Measurements from ENCODE around the gene ATP8B1. TPM values are rescaled to one million over a fixed set of nuclear protein-coding genes. Genes with fewer than 3 reads are reported as not detected.

ATP8B1 gene
- total and polyA plus RNA-seq, 2 experiments from 2014 or later, result 1.7 to 3.0 TPM

DNA sequence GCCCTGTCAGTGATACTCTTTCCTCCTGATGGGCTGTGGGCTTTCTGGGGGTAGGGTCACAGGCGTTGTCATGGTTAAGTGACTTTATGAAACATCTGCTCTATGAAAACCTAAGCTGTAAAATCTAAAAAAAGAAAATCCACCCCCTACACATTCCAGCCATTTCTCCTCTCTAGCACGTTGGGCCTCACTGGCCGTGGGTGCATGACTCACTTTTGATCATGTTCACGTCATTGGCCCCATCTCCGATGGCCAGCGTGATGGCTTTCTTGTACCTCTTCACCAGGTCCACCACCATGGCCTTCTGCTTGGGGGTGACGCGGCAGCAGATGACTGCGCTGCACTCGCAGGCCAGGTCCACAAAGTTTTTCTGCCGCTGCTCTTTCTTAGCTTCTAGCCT lies 142.2 kb downstream of the ATP8B1 start:
- no peaks in the 10 kb centered on the region for H3K9me2 ChIP-seq (ENCODE audit: insufficient read depth)
- no peak overlapping the region for H3K4me3 Mint-ChIP-seq
- no peaks in the 10 kb centered on the region; the same call in 1 of the 2 replicates for H4K20me1 ChIP-seq (replicated peaks; ENCODE audit: insufficient read depth)
- no peaks in the 10 kb centered on the region for H3K36me3 ChIP-seq (ENCODE audit: insufficient read depth)
- H3K9me3 Mint-ChIP-seq, result no peaks in the 10 kb centered on the region
- ATAC-seq (no peak), DNase-seq (ENCODE audit: low spot score) (no peak)
- no peak overlapping the region for H3K4me3 ChIP-seq
- no peaks in the 10 kb centered on the region for H3K27me3 ChIP-seq (ENCODE audit: insufficient read depth)
- H2AFZ ChIP-seq, result no peak overlapping the region
- no peaks in the 10 kb centered on the region for H3K4me1 ChIP-seq (ENCODE audit: insufficient read depth)
- H3K79me2 ChIP-seq (replicated peaks; ENCODE audit: insufficient read depth), result no peaks in the 10 kb centered on the region; the same call in 1 of the 2 replicates
- H3K4me2 ChIP-seq, result no peak overlapping the region
- TF ChIP-seq STAT1 (IDR thresholded peaks at IDR 0.05; ENCODE audit: unreplicated experiment), result no peak
- no peak for TF ChIP-seq ZNF331 (CRISPR knock-in tag; IDR thresholded peaks at IDR 0.05; ENCODE audit: low read depth)
- TF ChIP-seq, protein P1, sequence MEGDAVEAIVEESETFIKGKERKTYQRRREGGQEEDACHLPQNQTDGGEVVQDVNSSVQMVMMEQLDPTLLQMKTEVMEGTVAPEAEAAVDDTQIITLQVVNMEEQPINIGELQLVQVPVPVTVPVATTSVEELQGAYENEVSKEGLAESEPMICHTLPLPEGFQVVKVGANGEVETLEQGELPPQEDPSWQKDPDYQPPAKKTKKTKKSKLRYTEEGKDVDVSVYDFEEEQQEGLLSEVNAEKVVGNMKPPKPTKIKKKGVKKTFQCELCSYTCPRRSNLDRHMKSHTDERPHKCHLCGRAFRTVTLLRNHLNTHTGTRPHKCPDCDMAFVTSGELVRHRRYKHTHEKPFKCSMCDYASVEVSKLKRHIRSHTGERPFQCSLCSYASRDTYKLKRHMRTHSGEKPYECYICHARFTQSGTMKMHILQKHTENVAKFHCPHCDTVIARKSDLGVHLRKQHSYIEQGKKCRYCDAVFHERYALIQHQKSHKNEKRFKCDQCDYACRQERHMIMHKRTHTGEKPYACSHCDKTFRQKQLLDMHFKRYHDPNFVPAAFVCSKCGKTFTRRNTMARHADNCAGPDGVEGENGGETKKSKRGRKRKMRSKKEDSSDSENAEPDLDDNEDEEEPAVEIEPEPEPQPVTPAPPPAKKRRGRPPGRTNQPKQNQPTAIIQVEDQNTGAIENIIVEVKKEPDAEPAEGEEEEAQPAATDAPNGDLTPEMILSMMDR (conservative IDR thresholded peaks at IDR 0.05; ENCODE audit: low read depth in 2 of 2), result no peak
- TF ChIP-seq NANOG (IDR thresholded peaks at IDR 0.05; ENCODE audit: borderline replicate concordance), result no peak
- no peak for TF ChIP-seq ZNF114 (CRISPR knock-in tag; IDR thresholded peaks at IDR 0.05)
- TF ChIP-seq, protein P2, sequence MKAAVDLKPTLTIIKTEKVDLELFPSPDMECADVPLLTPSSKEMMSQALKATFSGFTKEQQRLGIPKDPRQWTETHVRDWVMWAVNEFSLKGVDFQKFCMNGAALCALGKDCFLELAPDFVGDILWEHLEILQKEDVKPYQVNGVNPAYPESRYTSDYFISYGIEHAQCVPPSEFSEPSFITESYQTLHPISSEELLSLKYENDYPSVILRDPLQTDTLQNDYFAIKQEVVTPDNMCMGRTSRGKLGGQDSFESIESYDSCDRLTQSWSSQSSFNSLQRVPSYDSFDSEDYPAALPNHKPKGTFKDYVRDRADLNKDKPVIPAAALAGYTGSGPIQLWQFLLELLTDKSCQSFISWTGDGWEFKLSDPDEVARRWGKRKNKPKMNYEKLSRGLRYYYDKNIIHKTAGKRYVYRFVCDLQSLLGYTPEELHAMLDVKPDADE (IDR thresholded peaks at IDR 0.05), result no peak
- TF ChIP-seq JUNB (IDR thresholded peaks at IDR 0.05; ENCODE audit: unreplicated experiment), result no peak
- TF ChIP-seq, protein P3, sequence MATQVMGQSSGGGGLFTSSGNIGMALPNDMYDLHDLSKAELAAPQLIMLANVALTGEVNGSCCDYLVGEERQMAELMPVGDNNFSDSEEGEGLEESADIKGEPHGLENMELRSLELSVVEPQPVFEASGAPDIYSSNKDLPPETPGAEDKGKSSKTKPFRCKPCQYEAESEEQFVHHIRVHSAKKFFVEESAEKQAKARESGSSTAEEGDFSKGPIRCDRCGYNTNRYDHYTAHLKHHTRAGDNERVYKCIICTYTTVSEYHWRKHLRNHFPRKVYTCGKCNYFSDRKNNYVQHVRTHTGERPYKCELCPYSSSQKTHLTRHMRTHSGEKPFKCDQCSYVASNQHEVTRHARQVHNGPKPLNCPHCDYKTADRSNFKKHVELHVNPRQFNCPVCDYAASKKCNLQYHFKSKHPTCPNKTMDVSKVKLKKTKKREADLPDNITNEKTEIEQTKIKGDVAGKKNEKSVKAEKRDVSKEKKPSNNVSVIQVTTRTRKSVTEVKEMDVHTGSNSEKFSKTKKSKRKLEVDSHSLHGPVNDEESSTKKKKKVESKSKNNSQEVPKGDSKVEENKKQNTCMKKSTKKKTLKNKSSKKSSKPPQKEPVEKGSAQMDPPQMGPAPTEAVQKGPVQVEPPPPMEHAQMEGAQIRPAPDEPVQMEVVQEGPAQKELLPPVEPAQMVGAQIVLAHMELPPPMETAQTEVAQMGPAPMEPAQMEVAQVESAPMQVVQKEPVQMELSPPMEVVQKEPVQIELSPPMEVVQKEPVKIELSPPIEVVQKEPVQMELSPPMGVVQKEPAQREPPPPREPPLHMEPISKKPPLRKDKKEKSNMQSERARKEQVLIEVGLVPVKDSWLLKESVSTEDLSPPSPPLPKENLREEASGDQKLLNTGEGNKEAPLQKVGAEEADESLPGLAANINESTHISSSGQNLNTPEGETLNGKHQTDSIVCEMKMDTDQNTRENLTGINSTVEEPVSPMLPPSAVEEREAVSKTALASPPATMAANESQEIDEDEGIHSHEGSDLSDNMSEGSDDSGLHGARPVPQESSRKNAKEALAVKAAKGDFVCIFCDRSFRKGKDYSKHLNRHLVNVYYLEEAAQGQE (IDR thresholded peaks at IDR 0.05; ENCODE audit: unreplicated experiment), result no peak
- no peak for TF ChIP-seq EZH2phosphoT487 (IDR thresholded peaks at IDR 0.05; ENCODE audit: unreplicated experiment)
- no peak for TF ChIP-seq POLR2AphosphoS5 (IDR thresholded peaks at IDR 0.05; ENCODE audit: low read depth)
- TF ChIP-seq CREB1 (CRISPR knock-in tag; IDR thresholded peaks at IDR 0.05; ENCODE audit: low read depth), result no peak
- TF ChIP-seq EZH2 (IDR thresholded peaks at IDR 0.05; ENCODE audit: low read depth, unreplicated experiment), result no peak
- no peaks in the 10 kb centered on the region for H3K27me3 Mint-ChIP-seq (ENCODE audit: insufficient read depth, low read depth, poor library complexity)
- no peak overlapping the region for H3K27ac ChIP-seq (ENCODE audit: low read depth)
- H3F3A ChIP-seq (replicated peaks; ENCODE audit: low read depth), result no peaks in the 10 kb centered on the region
- peaks cover 8% of the 10 kb centered on the region; the same call in 2 of the 3 replicates for H3K36me3 Mint-ChIP-seq (ENCODE audit: low read depth)
- H3K27ac Mint-ChIP-seq, result no peak overlapping the region
- peaks cover under 1% of the 10 kb centered on the region; the same call in 2 of the 3 replicates for H3K4me1 Mint-ChIP-seq
